Midbrain (tissue), 1 donor: Measurements from ENCODE around the gene AP4S1.
"Not testable (repeated sequence)": the region's sequence is repeated elsewhere in the genome, so short reads cannot be mapped to it uniquely, and the experiment has no call there.

Experiments
- DNase-seq: peaks from one replicate; lab custom pipeline; 2025; lab: John Stamatoyannopoulos, UW

The AP4S1 gene

DNA sequence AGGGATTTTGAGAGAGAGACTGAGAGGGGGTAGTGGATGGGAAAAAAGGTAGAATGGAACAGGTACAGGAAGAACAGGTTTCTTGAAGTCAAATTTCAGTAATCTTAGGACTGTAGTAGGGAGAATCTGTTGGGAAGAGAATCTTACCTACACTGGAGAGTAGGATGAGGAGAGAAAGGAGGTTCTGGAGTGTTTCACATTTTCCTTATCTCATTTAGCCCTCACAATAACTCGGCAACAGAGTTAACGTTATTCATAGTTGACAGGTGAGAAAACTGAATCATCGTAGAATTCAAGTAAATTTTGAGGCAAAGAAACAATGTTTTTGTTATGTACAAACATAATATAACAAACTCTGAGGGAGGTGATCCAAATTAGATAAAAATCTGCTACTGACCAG, 17.9 kb downstream of the AP4S1 start:
- no peak for DNase-seq

DNA sequence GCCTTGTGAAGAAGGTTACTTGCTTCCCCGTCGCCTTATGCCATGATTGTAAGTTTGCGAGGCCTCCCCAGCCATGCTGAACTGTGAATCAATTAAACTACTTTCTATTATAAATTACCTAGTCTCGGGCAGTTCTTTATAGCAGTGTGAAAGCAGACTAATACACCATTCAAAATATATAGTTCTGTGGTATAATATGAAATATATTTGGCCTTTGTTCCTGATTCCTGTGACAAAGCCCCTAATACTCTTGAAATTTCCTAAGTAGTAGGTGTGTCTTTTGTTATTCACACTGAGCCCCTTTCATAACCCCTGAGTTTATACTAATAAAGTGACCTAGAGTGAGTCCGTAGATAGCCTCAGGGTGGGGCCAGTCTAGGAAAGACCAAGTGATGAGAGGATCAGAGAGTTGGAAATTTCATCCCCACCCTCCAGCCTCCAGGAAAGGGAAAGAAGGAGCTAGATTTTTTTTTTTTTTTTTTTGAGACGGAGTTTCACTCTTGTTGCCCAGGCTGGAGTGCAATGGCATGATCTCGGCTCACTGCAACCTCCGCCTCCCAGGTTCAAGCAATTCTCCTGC, 20.1 kb downstream of the AP4S1 start:
- no peak for DNase-seq

DNA sequence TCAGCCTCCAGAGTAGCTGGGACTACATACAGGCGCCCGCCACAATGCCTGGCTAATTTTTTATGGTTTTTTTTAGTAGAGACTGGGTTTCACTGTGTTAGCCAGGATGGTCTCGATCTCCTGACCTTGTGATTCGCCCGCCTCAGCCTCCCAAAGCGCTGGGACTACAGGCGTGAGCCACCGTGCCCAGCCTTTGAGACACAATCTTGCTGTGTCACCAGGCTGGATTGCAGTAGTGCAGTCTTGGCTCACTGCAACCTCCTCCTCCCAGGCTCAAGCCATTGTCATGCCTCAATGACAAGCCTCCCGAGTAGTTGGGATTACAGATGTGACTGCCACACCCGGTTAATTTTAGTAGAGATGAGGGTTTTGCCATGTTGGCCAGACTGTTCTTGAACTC, 22.1 kb downstream of the AP4S1 start:
- DNase-seq = no peak

DNA sequence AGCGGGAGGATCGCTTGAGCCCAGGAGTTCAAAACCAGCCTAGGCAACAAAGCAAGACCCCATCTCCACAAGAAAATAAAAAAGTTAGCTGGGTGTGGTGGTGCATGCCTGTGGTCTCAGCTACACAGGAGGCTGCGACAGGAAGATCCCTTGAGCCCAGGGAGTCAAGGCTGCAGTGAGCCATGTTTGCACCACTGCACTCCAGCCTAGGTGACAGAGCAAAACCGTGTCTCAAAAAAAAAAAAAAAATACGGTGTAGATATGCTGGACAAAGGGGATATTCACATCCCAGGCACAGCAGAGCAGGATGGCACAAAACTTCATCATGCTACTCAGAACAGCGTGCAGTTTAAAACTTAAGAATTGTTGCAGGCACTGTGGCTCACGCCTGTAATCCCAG, 25.6 kb downstream of the AP4S1 start:
- DNase-seq = no peak

DNA sequence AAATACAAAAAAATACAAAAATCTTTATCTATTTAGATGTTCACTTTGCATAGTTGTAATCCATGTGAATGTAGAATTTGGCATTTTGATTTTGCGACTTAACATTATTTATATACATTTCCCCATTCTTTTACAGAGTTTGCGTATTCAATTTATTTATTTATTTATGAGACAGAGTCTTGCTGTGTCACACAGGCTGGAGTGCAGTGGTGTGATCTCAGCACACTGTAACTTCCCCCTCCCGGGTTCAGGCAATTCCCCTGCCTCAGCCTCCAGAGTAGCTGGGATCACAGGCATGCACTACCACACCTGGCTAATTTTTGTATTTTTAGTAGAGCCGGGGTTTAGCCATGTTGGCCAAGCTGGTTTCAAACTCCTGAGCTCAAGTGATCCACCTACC, 26.1 kb downstream of the AP4S1 start:
- no peak for DNase-seq

DNA sequence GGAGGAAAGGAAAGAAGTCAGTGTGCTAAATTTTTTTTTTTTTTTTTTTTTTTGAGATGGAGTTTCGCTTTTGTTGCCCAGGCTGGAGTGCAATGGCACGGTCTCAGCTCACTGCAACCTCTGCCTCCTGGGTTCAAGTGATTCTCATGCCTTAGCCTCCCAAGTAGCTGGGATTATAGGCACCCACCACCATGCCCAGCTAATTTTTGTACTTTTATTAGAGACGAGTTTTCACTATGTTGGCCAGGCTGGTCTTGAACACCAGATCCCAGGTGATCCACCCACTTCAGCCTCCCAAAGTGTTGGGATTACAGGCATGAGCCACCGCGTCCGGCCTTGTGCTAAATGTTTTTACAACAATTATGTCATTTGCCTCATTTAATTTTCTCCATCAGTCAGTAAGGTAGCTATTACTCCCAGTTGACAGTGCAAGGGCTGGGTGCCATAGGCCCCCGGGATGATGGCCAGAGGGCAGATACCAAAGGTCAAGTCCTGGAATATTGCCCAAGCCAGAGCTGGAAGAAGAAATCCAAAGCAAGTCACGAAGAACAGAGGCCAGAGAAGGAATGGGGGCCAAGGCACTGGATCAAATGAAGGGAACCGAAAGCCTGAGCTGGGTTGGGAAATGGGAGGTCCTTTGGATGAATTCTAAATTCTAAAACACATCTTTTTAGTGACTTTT, 27.6 kb downstream of the AP4S1 start:
- not testable (repeated sequence) for DNase-seq

DNA sequence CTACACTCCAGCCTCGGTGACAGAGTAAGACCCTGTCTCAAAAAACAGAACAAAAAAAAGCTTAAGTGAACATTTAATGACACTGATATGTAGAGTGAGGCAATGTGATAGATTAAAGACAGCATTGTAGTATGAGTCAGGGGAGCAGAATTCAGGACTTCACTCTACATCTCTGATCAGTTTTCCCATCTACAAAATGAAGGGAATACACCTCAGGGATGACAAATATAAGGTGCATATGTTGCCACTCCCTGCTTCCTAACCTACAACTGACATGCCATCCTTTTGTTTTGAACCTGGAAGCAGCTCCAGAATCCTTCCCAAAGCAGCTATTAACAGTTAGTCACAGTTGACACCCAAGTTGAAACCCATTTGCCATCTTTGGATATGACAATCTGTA, 31.6 kb downstream of the AP4S1 start:
- DNase-seq = no peak

DNA sequence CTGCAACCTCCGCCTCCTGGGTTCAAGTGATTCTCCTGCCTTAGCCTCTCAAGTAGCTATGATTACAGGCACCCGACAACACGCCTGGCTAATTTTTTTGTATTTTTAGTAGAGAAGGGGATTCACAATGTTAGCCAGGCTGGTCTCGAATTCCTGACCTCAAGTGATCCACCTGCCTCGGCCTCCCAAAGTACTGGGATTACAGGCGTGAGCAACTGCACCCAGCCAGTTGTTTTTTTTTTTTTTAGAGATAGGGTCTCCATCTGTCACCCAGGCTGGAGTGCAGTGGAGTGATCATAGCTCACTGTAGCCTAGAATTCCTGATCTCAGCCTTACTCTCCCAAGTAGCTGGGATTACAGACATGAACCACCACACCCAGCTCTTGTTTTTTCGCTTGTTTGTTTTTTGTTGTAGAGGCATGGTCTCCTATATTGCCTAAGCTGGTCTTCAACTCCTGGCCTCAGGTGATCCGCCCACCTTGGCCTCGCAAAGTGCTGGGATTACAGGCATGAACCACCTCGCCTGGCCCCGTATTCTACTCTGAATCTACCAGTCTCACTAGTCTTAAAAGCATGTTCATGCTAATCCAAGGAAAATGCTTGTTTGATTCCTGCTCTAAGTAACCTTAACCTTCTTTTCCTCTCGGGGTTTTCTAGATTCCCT, 32.4 kb downstream of the AP4S1 start:
- no peak for DNase-seq

DNA sequence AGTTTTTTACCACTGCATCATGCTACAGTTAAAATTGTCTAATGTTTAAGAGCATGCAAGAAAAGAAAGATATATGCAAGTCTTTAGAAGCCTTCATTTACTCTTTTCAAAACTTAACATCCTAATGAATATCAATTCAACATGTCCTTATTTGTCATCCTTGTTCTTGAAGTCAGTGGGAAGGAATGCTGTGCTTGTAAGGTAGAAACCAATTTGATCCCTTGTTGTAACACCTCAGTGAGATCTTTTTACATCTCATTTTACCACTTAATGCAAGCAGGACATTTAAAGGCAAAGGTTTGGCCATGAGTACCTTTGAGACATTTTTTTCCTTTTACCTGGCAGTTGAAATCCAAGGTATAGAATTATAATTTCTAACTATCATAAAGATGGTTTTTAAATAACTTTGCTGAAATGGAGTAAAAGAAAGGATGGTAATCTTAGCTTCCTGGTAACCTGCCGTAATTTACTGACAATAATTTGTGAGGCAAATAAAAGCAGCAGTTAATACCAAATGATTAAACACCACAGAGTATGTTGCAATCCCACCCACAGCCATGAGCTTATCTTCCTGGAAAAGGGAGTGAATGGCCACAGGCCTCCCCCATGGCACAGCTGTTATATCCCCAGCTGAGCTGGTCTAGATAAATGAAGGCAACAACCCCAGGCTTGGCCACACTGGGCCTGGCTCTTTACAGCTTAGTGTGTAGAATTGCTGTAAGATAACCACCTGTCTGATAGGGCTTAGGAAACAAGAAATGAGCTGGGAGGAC, 33.9 kb downstream of the AP4S1 start:
- DNase-seq = no peak

DNA sequence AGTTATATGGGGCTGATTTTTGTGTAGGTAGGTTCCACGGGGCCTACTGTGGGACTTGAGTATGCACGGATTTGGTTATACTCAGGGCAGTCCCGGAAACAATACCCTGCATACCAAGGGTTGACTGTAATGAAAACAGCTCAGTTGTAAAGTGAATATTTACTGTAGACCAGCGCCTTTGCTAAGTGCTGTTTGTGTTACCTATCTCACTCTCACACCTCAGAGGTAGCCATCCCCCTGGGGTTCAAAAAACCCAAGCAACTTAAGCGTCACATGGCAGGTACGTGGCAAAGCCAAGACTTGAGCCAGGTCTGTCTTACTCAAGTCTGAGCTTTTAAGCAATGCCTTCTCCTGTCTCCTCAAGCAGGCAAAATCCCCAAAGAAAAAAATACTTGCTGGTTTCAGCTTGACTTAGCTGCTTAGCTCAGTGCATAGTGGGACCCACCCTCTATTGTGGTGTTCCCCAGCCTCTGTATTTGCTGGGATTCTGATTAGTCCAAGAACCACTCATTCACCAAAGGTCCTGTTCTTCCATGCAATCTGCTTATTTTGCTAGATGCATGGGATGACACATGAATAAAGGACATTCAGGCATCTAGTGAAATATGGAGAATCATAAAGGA, 34.9 kb downstream of the AP4S1 start:
- no peak for DNase-seq

DNA sequence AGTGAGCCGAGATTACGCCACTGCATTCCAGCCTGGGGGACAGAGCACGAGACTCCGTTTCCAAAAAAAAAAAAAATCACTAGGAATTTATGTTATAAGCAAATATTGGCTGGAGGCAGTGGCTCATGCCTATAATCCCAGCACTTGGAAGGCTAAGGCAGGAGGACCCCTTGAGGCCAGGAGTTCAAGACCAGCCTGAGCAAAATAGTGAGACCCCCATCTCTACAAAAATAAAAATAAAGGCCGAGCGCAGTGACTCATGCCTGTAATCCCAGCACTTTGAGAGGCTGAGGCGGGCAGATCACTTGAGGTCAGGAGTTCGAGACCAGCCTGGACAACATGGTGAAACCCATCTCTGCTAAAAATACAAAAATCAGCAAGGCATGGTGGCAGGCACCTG, 37.5 kb downstream of the AP4S1 start:
- DNase-seq = not testable (repeated sequence)

DNA sequence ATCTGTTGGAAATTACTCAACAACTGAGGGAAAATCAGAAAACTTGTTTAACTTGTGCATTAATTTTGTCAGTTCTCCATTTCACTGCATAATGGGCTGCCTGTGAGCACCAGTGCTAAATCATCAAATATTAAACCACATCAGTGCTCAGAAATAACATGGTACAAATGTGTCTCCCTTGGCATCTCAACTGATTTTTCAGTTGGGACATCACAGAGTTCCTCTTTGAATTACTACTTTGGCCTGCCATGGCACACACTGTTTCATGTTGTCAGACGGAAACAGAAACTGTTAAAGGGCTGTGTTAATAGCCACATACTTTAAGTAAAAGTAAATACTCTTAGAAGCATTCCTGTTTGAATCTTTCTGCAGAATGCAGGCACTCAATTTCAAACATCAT, 42.8 kb downstream of the AP4S1 start:
- no peak for DNase-seq

DNA sequence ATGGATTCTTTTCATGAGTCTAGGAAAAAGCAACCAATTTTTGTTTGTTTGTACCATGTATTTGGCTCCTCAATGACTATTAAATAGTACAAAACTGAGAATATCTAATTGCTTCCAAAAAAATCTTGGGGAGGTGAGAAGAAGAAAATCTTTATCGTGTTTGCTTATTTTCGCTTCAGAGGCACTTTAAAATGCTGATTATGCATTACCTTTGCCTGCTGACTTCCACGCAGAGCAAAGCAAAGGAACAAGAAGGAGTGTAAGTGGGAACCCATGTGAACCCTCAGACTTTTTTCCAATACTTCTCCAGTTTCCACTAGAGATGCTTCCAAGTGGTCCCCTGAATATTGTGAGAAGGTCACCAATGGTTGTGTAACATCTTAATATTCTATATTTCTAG, 43.9 kb downstream of the AP4S1 start:
- no peak for DNase-seq

DNA sequence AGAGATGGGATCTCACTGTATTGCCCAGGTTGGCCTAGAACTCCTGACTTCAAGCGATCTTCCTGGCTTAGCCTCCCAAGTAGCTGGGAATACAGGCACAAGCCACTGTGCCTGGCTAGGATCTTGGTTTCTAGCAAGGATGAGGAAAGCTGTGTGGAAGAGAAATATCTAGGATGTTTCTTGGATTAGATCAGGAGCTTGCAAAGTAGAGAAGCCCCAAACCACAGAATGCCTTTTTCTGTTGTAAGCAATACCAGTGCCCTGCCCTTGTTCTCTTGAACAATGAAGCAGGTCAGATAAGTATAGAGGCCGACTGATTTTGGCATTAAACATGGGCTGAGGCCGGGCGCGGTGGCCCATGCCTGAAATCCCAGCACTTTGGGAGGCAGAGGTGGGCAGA, 45.0 kb downstream of the AP4S1 start:
- DNase-seq = no peak

DNA sequence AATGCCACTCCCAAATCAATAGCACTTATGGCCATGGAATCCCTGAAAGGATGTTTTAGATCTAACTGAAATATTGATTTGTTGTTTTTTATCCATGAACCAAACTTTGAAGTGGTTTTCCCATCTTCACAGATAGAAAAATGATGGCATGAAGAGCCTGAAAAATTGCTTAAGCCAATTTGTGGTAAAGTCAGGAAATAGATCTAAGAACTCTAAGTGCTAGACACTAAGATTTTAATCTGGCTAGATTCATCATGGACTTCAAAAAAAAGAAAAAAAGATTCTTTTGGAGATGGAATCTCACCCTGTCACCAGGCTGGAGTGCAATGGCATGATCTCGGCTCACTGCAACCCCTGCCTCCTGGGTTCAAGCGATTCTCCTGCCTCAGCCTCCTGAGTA, 45.7 kb downstream of the AP4S1 start:
- DNase-seq = no peak

DNA sequence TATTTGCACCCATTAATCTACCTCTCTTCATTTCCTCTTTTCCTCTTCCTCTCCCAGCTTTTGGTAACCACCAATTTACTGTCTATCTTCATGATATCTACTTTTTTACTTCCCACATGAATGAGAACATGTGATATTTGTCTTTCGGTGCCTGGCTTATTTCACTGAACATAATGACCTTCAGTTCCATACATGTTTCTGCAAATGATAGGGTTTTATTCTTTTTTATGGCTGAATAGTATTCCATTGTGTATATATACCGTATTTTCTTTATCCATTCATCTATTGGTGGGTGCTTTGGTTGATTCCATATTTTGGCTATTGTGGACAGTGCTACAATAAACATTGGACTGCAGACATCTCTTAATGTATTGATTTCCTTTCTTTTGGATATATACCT, 49.7 kb downstream of the AP4S1 start:
- no peak for DNase-seq

DNA sequence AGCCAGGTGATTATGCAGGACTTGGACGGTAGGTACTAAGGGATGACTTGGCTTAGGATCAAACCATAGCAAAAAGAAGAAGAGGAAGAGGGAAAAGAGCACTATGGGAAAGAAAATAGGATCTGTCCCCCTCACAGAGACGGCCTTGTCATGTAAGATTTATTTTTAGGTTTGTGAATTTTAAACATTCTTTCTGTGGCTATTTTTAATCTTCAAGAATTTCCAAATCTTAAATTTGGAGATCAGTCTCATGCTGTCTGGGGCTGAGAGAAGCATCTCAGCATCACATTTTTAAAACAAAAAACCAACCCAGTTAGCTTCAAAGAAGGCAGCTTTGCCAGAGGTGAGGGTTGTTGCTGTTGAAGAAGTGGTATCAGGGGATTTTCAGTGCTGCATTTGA, 53.3 kb downstream of the AP4S1 start:
- DNase-seq = no peak

DNA sequence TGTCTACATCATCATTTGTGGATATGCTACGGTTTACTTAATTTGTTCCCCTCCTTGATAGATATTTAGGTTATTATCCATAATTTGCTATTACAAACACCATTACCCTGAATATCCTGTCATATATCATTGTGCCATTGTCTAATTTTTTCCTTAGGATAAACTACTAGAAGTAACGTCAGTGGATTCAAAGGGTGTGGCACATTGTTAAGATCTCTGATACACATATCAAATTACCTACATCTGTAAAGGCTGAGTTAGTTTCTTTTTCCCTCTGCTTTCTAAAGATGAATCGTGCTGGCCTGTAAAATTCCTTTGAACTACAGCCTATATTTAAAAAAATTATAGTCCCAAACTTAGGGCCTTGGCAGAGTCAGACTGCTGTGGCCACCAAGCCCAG, 54.6 kb downstream of the AP4S1 start:
- no peak for DNase-seq

DNA sequence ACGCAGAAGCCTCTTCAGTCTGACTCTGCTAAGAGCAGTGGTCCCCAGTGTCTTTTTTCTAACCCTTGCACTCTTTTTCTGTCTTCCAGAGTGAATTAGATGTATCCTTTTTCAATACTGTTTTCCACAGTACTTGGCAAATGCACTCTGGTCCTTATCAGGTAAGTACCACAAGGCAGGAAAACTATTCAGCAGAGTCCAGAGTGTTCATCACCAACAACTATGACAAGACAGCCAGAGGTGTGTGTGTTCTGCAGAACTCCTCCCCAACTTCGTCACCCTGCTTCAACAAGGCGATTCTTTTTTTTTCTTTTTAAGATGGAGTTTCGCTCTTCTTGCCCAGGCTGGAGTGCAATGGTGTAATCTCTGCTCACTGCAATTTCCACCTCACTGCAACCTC, 55.0 kb downstream of the AP4S1 start:
- DNase-seq = no peak

DNA sequence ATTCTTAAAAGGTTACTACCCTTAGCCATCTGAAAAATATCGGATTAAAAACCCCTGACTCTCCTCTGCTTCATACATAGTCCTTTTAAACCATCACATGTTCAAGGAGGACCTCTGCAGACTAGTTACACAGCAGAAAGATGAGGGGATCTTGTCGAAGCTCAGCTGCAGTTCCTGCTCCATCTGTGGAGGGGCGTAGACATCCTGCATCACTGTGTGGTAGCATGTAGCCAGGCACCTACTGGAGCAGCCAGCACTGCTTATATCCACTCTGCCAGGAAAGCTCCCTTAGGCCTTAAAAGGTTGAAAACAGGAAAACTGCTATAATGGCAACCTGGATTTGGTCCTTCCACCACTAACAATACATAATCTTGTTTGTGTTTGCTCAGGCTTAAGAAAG, 58.3 kb downstream of the AP4S1 start:
- no peak for DNase-seq

DNA sequence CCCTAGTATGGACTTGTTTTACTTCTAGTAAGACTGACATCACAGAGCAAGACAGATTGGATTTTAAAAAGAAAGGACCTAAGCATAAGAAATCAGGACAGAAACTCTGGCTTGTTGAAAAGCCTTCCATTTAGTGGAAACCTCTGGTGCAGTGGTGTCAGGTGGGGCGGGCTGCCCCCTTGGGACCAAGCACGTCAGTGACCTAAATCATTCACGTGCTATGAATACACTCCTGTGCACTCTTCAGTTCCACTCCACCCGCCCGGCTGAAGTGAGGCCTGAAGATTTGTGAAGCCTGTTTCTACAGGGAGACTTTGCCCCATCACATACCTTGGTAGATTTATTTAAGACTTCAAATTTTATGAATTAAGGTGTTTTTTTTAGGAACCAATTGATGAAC, 58.9 kb downstream of the AP4S1 start:
- no peak for DNase-seq

DNA sequence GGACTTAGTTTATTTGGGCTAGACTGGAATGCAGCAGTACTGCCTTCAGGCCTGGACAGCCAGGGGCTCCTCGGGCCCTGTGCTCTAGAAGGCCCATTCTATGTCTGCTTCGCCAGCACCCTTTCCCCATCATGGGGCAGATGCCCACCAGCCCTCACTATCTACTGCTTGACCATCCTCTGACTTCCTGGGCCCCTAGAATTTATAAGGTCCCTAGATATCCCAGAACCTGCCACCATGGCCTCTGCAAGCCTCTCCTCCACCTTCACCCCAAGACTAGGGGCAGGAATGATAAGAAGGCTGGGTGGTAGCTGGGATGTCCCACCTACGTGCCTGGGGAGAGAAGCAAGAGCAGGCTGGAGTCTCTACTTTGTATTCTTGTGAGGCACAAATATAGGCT, 59.6 kb downstream of the AP4S1 start:
- DNase-seq = no peak

DNA sequence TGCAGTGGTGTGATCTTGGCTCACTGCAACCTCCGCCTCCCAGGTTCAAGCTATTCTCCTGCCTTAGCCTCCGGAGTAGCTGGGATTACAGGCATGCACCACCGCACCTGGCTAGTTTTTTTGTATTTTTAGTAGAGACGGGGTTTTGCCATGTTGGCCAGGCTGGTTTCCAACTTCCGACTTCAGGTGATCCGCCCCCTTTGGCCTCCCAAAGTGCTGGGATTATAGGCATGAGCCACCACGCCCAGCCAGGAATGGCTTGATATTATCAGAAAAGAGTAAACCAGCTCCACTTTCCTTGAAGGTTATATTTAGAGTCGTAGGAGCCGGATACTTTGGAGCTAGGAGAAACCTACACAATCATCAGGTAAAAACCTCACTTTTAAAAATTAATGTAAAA, 61.0 kb downstream of the AP4S1 start:
- not testable (repeated sequence) for DNase-seq
